COLO829 (cell line): ENCODE measurements around the gene TMA7.
A peak's percentile ranks its signal among the peaks of the same experiment; 100 is the strongest.

Experiments used
- DNase-seq: peaks from one replicate; pipeline ENCODE4 v3.0.0; 2012; ENCODE audit warnings: low spot score

Gene TMA7

DNA sequence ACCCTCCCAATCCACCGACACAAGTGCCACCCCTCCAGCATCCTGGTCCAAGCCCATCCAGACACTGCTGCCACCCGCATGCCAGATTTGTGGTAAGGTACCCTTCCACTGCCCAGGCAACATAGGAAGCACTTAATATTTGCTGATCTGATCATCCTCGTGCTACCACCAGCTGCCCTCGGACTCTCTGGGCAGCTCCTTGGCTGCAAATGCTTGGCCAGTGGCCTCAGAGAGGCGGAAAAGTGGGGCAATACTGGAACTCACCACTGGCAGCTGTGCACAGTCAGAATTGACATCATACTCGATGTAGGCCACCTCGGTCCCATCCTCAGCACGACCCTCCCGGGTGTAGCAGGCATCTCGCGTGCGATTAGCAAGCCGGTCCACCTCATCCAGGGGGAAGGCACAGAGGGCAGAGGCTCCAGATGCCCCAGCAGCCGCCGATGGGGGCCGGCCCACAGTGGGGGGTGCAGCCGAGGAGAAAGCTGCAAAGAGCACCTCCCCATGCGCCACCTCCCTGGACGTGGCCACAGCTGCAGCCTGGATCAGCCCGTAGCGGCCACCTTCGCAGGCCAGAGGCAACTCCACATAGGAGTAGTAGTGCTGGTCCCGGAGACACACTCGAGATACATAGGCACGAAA, 16.7 kb upstream of the TMA7 start:
- DNase-seq, result no peak

DNA sequence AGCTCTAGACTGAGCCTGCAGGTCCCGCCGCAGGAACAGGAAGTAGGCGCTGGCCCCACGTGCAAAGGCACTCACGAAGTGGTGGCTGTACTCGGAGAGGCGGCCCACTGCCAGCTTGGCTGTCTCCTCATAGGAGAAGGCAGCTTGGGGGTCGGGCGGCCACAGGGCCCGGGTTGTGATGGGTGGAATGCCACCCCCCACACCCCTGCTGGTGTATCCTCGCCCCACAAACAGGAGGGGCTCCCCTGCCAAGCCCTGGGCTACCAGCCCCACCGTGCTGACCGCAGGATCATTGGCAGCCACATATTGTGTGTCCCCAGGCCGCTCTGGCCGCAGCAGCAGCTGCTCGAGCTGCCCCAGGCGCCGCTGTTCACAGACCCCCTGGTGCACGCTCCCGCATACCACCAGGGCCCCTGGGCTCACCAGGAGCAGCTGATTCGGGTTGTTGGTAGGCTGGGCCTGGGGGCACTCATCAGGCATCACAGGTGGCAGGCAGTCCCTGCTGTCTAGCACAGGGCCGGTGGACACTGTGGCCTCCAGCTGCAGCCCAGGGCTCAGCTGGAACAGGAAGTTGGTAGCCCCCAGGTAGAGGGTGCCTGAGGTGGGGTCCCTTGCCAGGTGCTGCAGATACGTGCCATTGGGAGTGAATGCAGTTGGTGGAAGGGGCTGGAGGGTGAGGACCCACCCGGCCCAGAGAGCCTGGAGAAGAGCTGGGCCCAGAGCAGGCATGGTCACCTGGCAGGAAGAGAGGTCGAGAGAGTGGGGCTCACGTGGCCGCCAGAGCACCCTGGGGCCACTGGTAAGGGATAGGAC, 16.0 kb upstream of the TMA7 start:
- DNase-seq, result no peak

DNA sequence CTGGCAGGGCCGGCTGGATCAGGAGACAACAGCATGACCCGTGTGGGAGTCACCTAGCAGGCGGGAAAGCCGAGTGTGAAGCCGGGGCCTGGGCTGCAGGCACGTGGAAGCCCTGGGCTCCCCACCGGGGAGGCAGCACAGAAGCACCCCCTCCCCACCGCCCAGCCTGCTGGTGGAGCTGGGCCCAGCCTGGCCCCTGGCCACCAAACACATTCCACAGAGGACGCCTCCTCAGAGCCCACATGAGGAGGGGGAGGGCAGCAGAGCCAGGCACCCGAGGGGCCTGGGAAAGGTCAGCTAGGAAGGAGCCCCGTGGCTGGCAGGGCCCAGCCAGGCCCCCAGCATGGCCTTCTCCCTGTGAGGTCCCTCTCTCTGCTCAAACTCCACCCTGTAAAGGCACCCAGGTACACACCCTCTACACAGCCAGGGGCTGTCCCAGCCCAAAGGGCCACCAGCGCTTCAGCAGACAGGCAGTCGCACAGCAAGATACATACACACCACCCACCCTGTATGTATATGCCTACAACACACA, 14.7 kb upstream of the TMA7 start:
- DNase-seq, result no peak

DNA sequence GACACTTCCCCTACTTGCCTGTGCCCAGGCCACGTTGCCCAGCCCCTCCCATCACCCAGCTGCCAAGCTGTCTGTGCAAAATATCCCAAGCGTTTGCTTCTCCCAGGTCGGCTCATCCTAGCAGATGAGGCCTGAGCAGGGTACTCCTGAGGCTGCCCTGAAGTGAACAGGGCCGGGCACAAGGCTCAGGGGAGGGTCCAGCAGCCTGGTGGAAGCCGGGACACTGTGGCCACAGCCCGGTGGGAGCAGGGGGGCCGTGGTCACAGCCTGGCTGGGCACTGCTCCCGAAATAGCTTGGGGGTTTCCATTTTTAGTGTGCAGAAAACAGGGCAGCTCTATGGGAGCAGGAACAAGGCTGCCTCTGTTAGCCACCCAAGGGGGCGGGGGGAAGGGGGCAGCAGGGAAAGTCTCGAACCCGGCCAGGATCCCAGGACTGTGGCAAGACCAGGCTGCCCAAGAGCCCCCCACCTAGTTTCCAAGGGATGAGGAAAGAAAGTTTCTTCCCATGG, 13.6 kb upstream of the TMA7 start:
- peak; percentile 81 for DNase-seq

DNA sequence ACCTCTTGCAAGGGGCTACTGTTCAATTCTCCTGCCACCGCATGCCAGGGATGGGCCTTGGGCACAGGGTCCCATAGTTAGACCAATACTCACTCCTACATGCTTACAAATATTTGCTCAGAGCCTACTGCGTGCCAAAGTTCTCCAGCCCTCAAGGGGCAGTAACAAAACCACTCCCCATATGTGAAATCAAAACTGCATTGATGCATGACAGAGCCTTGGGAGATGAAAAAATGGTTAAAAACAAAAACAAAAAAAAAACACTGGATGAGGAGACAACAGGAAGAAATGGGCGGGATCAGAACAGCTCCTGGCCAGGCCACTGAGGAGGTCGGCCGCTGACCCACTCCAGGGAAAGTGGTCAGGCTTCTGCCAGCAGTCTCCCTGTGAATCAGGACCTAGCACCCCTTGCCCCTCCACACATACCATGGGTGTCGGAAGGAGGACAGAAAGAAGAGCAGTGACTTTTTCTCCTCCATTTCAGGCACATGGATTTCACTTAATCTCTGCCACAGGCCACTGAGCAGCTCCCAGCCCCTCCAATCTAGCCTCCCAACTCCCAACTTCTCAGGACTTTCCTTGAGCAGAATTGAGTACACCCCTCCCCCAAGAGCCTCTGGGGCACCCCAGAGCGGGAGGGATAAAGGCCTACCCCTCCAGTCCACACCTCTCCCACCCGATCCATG, 13.0 kb upstream of the TMA7 start:
- DNase-seq, result peak; percentile 49

DNA sequence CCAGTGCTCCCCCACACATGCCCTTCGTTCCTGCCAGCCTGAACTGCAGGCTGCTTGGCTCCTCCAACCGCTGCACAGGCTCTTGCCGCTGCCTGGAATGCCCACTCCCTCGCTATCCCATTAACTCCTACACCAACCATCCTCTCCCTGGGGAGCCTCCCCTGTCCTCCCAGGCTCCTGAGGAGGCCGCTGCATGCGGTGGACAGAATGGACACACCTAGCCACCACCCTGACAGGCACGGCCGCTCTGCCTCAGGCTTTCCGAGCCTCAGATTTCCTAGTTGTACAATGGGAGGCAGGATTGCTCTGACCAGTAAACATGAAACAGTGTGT, 12.5 kb upstream of the TMA7 start:
- no peak for DNase-seq

DNA sequence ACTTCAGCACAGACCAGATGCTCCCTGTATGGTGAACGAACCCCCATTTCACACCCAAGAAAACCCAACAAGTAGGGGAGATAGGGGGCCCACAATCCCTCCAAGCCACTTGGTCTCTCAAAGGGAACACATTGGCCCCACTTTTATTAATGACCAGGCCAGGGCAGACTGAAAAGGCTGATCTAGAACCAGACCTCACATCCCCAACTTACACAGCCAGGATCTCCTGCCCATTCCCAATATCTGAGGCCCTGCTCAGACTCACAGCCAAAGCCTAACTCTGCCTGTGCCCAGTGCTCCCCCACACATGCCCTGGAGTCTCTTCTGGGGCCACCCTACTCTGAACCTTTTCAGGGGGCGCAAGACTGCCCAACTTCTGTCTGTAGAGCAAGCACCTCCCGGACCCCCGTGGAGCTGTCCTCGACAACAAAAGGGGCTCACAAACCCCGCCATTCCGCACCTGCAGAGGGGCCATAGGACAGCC, 11.9 kb upstream of the TMA7 start:
- DNase-seq, result no peak

DNA sequence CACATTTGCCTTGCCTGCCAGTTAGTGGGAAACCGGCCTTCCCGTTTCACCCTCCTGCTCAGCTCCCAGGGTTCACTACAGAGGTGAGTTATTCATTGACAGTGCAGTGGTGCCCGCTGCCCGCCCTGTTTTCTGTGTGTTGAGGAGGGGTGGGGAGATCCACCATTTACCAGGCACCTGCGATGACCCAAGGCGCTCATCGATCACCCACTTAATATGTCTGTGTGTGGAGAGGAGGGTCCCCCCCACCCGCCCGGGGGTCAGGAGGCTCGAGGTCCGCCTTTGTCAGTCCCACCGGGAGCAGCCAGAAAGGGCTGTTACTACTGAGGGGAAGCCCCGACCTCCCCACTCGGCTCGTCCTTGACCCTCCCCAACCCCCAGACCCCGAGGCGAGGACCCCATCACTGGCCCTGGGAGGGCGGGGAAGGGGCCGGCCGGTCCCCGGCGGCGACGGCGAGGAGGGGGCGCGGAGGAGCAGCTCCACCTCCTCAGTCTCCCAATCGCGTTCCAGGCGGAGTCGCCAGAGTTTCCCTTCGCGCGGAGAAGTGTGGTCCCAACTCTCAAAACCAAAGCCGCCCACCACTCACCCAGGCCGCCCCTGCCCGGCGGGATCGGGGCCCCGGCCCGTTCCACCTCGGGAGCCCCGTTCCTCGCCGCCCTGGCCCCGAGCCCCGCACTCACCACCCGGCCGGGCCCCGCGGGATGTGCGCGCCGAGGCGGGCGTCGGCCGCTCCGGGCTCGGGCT, 11.3 kb upstream of the TMA7 start:
- no peak for DNase-seq

DNA sequence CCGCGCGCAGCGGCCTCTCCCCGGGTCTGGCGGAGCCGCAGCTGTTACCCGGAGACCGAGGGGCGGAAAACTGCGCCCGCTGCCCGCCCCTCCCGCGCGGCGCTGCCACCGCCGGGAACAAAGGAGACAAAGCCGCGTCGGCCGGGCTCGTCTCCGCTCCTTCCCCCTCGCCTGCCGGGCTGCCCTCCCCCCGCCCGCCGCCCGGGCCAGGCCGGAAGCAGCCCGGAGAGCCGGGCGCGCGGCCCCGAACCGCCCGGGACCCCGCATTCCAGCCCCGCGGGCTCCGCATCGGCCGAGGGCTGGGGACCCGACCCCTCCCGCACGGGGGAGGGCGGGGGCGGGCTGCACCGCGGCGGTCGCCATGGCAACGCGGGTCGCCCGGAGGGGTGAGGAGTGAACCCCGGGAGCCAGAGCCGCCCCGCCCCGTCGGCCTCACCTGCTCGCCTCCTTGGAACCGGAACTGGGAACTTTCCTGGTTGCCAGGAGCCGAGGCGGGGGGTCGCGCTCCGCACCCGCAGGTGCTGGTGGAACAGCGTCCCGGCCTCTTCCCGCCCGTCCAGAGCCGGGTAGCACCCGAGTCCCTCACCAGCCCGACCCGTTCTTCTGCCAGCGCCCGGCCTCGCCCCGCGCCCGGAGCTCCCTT, 10.6 kb upstream of the TMA7 start:
- DNase-seq, result no peak

DNA sequence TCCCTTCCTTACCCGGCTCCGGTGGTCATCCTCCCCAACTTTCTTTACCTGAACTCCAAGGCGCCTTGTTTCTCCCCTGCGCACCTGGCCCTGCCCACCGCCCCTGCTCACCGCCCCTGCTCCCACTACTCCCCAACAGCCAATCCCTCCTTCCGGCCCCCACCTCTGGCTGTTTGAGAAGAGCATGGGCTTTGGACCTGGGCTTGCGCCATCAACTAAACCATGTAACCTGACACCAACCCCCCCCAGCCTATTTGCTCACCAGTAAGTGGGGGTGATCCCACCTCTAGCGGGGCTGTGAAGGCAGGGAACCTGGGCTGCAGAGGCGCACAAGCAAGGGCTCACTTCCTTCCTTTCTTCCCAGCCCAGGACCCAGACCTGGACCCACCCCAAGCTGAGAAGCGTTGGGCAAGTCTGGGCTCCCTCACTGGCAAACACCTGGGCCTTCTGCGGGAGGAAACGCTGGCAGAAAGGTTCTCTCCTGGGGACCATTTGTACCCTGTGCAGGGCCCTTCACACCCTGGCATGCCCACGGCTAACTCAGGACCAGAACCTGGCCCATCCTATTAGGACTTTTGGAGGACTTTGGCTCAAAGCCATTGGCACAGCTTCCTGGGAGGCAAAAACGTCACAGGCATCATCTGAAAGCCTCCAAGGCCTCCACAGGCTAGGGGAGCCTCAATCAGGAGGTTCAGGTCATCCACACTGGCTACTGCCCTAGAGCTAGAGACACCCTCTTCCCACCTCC, 9.9 kb upstream of the TMA7 start, which contains the start of gene PLXNB1:
Gene PLXNB1 (minus strand): TSS at position 127 of the 748 bp plus-strand sequence. CDS start 5,475 bp downstream, outside the sequence.
- DNase-seq, result no peak

DNA sequence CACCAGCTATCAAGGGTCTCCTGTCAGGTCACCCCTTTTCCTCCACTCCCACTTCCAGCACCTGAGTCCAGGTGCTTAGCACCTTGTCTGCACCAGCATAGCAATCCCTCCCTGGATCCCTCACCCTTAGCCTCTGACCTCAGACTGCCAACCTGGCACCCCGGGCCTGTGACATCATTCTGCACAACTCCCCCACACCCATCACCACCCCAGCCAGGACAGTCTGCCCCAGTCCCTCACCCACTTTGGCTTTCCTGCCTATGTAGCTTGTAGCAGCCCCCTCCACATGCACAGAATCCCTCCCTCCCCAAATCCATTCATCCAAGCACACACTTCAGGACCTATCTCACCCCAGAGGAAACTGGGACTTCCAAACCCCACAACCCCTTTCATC, 9.4 kb upstream of the TMA7 start:
- DNase-seq, result no peak

DNA sequence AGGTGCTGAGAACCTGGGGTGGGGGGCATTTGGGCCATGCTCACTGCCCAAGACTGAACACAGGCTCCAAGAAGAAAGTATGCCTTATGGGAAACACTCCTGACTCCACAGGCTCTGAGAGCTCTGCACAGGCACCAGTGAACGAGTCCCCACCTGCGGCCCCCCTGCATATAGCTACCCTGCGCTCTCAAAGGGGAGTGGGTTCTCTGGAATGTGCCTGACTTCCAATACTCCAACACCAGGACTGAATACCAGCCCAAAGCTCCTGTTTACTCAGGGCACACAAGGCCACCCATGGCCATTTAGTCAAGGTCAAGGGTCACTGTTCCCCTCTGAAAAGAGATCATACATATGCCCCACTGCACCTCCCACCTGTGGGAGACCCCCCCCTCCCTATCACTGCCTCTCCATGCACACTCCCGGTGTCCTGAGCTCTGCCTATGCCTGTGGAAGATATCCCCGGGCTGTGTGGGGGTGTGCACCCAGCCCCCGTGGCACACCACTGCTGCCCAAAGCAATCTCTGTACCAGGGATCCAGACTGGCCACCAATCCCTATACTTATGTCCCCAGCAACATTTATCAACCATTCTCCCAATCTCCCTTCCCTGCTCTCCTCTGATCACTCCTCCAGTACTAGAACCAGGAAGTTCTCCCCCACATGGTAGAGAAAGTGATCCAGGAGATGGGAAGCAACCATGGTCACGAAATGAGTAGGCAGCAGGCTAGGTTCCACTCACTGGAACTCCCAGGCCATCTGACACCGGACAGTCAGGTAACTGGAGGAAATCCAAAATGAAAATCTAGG, 8.6 kb upstream of the TMA7 start:
- no peak for DNase-seq

DNA sequence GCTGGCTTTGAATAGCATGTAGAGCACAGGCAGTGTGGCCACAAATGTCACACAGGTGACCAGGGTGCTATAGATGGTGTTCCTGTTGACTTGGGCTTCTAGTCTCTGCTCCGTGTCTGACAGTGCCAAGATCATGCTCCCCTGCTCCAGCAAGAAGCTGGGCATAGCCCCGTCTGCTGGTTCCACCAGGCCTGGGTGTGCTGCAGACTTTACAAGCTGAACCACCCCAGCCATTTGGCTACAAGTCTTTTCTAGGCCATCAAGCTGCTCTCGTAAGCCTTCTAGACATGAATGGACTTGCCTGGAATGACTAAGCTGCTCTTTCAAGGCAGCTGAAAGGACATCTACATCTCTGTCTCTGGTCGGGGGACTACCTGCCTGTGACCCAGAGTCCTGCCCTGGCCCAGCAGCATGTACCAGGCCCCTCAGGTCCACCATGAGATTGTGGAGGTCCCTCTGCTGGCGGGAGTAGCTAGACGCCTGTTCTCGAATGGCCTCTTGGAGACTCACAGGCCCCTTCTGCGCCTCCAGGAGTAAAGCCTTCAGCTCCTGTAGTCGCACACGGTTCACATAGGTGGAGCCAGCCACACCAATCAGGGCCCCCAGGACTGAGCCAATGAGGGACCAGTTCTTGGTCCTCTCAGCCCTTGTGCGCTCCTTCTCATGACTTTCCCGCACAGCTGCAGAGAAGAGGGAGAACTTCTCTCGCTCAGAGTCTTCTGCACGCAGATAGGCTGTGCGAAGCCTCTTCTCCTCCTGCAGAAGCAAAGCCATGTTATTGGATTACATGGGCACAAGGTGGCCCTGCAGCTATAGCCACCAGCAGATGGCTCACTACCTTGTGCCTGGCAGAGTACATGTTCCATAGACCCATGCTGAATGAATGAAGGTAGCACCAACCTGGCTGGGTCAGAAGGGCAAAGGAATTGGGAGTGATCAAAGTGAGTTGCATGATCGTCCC, 7.4 kb upstream of the TMA7 start:
- DNase-seq, result no peak

DNA sequence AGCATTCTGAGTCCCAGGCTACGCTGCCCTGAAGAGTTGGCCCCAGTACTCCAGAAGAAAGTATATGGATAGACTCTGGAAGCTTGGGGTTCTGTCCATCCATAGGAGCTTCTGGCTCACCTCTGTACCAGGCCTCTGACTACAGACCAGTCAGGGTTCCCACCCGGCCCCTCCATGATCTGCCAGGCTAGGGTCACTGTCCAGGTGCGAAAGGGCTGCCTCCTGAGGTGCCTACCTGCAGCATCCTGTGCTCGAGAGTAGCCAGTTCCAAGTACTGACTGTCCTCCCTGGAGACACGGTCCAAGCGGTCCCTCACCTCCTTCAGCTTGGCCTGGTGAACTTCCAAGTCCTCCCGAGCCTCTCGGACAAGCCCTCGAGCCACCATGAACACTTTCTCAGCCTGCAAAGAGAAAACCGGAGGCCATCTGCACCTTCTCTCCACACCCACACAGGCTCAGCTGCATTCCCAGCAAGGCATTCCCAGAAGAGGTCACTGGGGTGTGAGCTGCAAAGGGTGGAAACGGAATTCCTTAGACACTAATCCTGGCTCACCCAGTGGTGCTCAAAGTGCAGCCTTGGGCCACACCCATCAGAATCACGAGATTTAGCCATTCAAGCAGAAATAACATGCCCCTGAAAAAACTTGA, 6.5 kb upstream of the TMA7 start:
- peak; percentile 45 for DNase-seq

DNA sequence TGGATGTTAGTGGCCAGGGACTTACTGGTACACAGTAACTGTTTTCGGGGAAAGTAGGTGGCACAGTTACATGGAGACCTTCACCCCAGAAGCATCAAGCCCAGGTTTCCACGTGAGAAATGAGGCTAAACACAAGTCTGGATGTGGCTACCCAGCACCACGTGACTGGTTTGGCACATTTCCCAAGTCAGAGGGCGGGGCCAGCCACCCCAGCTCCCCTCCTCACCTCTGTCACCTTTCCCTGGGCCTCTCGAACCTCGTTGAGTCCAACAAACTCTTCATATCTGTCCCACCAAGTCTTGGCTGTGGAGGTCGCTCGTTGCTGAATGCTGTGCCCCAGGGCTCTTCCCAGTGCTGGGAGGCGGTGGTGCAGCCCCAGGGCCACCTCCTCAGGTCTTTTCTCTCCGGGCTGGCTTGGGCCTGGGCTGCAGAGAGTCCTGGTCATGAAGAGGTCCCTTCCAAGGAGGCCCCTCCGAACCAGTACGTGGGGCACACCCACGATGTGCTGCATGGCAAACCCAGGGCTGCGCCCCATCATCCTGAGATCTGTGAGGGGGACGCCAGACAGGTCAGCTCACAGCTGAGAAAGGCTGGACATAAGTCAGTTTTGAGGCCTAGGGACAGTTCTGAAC, 5.3 kb upstream of the TMA7 start:
- no peak for DNase-seq

DNA sequence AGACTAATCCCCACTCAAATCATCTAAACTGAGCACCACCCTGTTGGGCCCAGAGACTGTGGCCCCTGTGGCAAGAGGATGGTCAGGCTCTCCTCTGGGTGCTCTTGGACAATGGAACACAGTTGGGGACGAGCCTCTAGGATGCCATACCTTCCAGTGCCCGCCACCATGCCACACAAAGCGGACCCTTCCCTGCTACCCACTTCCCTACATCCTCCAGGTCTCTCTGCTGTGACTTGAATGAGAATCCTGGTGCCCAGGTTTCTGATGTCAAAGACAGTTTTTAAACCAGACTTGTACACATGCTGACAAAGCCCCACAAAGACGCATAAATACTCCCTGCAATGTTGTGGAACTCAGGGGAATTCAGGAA, 4.8 kb upstream of the TMA7 start:
- no peak for DNase-seq

DNA sequence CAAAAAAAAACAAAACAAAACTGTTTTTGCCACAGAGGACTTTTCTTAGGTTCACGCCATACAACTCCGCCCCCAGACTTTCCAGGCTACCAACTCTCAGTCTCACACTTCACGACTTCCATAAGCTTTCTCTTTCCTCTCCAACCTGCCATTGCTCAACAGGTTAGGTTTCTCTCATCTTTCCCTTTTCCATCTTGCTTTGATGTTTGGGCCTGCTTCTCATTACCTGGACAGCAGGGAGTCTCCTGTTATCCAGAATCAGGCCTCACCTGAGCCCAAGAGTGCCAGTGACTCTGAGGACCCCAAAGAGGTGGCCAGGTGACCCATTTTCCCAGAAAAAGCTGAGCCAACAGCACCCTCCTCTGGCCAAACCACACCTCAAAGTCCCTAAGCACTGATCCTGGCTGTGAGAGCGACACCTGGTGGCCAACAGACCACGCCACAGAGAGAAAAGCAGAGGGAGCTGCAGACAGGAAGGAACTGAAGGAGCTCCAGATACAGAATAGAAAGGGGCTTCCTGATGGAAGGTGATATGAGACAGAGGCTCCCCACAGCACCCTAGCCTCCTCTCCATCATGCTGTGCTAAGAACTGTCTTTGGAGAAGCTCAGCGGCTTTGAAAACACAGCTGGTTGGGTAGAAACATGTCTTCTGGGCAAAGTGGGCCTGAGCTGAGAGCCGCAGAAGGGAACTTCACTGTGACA, 4.1 kb upstream of the TMA7 start:
- DNase-seq, result peak; percentile 96
